NCI-H2029 (cell line): ENCODE data around the gene SMAP2.
"Not testable (repeated sequence)": the region's sequence is repeated elsewhere in the genome, so short reads cannot be mapped to it uniquely, and the experiment has no call there.

Experiments
- DNase-seq: peaks from one replicate; lab custom pipeline; 2025; lab: John Stamatoyannopoulos, UW

The SMAP2 gene

GRCh38 chr1:40372658-40373322 lies 737 bp upstream of the SMAP2 start:
- DNase-seq: peak; percentile 60

GRCh38 chr1:40377512-40377911 lies 4.0 kb downstream of the SMAP2 start:
- DNase-seq: no peak

GRCh38 chr1:40379785-40380452 lies 6.4 kb downstream of the SMAP2 start:
- no peak for DNase-seq

GRCh38 chr1:40380817-40381216 lies 7.3 kb downstream of the SMAP2 start:
- DNase-seq: no peak

GRCh38 chr1:40381268-40382107 lies 8.0 kb downstream of the SMAP2 start:
- peak; percentile 62 for DNase-seq

- no peak for DNase-seq
Observed at GRCh38 chr1:40382108-40382460, 8.6 kb downstream of the SMAP2 start.

- peak; percentile 73 for DNase-seq
Observed at GRCh38 chr1:40382601-40383000, 9.1 kb downstream of the SMAP2 start.

- DNase-seq: peak; percentile 86
Observed at GRCh38 chr1:40383095-40383487, 9.6 kb downstream of the SMAP2 start.

GRCh38 chr1:40383488-40384412 lies 10.2 kb downstream of the SMAP2 start:
- DNase-seq: no peak

GRCh38 chr1:40384413-40384762 lies 10.9 kb downstream of the SMAP2 start:
- peak; percentile 48 for DNase-seq

- DNase-seq: no peak
Observed at GRCh38 chr1:40384887-40385286, 11.4 kb downstream of the SMAP2 start.

GRCh38 chr1:40385437-40386358 lies 12.2 kb downstream of the SMAP2 start:
- no peak for DNase-seq

- DNase-seq: no peak
Observed at GRCh38 chr1:40386359-40386723, 12.8 kb downstream of the SMAP2 start.

GRCh38 chr1:40386796-40387195 lies 13.3 kb downstream of the SMAP2 start:
- no peak for DNase-seq

- not testable (repeated sequence) for DNase-seq
Observed at GRCh38 chr1:40387381-40388306, 14.1 kb downstream of the SMAP2 start.

- not testable (repeated sequence) for DNase-seq
Observed at GRCh38 chr1:40388456-40389321, 15.2 kb downstream of the SMAP2 start.

- DNase-seq: peak; percentile 79
Observed at GRCh38 chr1:40389322-40389803, 15.8 kb downstream of the SMAP2 start.

GRCh38 chr1:40389871-40390560 lies 16.5 kb downstream of the SMAP2 start:
- no peak for DNase-seq
